Activated CD8-positive, alpha-beta memory T cell treated with anti-CD3 and anti-CD28 coated beads, Interleukin-2, amount 10 ng/mL, durations not matched to agents 7 days and 5 days (primary cell): ENCODE results near the gene DENND2C. TPM values are rescaled to one million over a fixed set of nuclear protein-coding genes. Genes with fewer than 3 reads are reported as not detected.
A peak's percentile ranks its signal among the peaks of the same experiment; 100 is the strongest.

ENCODE experiments used
- ATAC-seq: fragments of 150-1000 bp; cut with Tn5 transposase; one replicate; pipeline ENCODE4 v1.10.0; 2021; ENCODE audit warnings: moderate library complexity
- CTCF ChIA-PET: fragments of 350-600 bp; sonication (Branson Sonifier 250); formaldehyde crosslinking; loops from one replicate; lab custom pipeline; 2021; ENCODE audit warnings: antibody characterized with exemption; lab: Charles Lee
- DNase-seq: peaks from one replicate; pipeline ENCODE4 v3.0.0-alpha.2; 2020
- H3K27ac Mint-ChIP-seq: one replicate; pipeline ENCODE4 v1.8.0; 2021; ENCODE audit warnings: mild to moderate bottlenecking, mixed read lengths
- H3K27me3 Mint-ChIP-seq: one replicate; pipeline ENCODE4 v1.8.0; 2021; ENCODE audit warnings: mixed read lengths
- H3K36me3 Mint-ChIP-seq: one replicate; pipeline ENCODE4 v1.8.0; 2021; ENCODE audit warnings: mild to moderate bottlenecking, mixed read lengths
- H3K4me1 Mint-ChIP-seq: one replicate; pipeline ENCODE4 v1.8.0; 2021; ENCODE audit warnings: mixed read lengths
- H3K4me3 Mint-ChIP-seq: one replicate; pipeline ENCODE4 v1.8.0; 2021; ENCODE audit warnings: mild to moderate bottlenecking, moderate library complexity, mixed read lengths
- H3K9me3 Mint-ChIP-seq: one replicate; pipeline ENCODE4 v1.8.0; 2022; ENCODE audit warnings: low read depth, mixed read lengths
- total RNA-seq, 2 experiments: library from RNA; stranded (reverse); gene quantifications; one replicate each; pipeline ENCODE4 v1.2.3, GENCODE V29; 2021

Gene DENND2C
- total RNA-seq, 2 experiments from 2014 or later = 0.29 to 0.35 TPM

DNA sequence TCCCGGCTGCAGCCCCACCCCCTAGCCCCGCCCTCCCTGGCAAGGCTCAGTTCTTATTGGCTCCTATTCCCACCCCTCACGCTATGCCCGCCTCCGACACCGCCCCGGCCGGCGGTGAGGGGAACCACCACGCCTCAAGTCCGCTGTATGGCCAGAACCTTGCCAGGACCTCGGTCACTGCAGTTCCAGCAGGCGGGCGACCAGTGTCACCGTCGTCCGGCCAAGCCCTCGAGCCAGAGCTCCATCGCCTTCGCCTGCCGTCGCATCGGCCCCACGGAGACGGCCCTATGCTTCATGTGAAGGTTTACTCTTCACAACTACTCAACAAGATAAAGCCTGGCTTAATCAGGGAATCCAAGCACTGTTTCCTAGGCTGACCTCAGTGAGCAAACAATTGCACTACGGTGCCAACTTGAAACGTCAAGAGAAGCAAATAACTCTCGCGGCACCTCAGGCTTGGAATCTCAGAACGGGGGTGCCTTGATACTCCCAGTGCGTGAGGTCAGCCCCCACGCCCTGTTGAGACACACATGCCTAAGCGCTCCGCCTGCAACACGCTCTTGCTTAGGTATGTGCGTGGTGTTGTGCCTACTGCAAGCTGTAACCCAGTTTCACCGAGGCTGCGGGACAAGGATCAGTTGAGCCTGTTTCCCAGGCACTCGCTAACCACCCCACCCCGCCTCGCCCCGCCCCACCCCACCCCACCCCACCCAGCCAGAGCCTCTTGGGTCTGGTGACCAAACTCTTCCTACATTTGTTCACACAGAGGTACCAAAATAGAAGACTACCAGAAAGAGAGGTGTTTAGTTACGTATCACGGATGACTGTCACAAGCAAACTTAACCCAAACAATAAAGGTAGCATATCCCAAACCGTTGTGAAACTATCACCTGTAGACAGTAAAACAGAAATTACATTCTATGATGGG lies 498 bp upstream of the DENND2C start:
- peaks cover 43% of the 10 kb centered on the region for H3K27me3 Mint-ChIP-seq
- H3K36me3 Mint-ChIP-seq = no peaks in the 10 kb centered on the region
- CTCF ChIA-PET = interaction anchor here (0.9 to 1.3 kb wide), 5 partner anchors 43 to 692 kb away, joined by 3 to 5 read pairs (median 3); partner anchors contain the start of gene NRAS
- ATAC-seq = peak; percentile 98
- no peaks in the 10 kb centered on the region for H3K9me3 Mint-ChIP-seq
- peaks cover 12% of the 10 kb centered on the region for H3K4me1 Mint-ChIP-seq
- peak overlapping the region; percentile 89 for H3K4me3 Mint-ChIP-seq
- peak; percentile 91 for DNase-seq
- H3K27ac Mint-ChIP-seq = peak overlapping the region; percentile 52

DNA sequence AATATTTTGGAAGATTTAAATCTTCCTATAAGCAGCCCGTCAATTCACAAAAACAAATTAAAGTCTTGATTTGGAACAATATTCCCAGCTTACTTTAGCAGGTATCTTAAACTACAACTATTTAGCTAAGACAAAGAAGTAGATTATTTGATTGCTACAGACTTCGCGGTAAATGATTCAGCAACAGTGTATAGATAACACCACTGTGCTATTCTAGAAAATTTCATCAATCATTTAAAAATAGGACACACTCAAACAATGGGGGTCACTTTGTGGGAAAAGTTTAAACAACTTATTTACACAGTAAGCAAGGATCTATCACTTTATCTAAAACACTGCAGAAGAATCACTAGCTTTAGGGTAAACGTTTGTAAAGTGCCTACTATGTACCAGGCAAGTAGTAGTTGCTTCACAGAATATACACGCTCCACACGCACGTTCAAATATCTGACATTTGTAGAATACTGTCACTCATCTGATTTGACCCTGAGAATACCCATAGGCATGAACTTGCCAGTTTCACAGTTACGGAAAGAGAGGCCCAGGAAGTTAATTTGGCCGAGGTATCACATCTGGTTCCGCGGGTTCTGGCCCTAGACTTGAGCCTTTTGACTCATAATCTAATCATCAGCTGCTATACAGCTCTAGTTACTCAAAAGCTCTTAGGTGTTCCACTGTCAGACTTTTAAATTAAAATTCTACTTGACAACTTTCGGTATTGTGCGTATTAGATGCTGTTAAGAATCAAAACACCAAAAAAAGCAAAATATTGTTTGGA lies 876 bp downstream of the DENND2C start:
- CTCF ChIA-PET = interaction anchor here (0.7 to 1.3 kb wide), 4 partner anchors 47 to 327 kb away, joined by 3 to 5 read pairs (median 4); partner anchors contain the start of gene NRAS
- Mint-ChIP-seq H3K4me1 (peaks cover 12% of the 10 kb centered on the region), H3K9me3 (no peaks in the 10 kb centered on the region), H3K36me3 (no peaks in the 10 kb centered on the region), H3K4me3 (peak overlapping the region; percentile 89), H3K27ac (no peak overlapping the region), H3K27me3 (peaks cover 33% of the 10 kb centered on the region)
- no peak for DNase-seq
- ATAC-seq = no peak

DNA sequence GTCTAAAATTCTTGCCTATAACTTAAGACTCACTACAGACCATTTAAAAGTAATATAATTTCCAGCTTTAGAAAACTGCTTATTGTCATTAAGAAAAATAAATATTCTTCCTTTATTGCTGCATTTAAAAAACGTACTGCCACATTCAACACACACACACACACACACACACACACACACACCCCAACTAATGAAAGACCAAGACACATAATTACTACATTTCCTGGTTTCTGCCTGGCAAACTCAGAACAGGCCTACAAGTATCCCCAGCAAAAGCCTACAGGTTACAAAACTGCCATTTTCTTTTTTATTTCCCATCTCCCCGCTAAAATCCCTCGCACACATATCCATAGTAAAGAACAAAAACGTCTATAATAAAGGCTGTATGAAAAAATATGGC lies 1.5 kb downstream of the DENND2C start:
- CTCF ChIA-PET = interaction anchor here (1.1 kb wide), 1 partner anchor 156 kb away, joined by 3 read pairs; no protein-coding TSS in a partner anchor
- H3K4me3 Mint-ChIP-seq = no peak overlapping the region
- H3K4me1 Mint-ChIP-seq = peaks cover 12% of the 10 kb centered on the region
- ATAC-seq (no peak), DNase-seq (no peak)
- no peaks in the 10 kb centered on the region for H3K36me3 Mint-ChIP-seq
- H3K27ac Mint-ChIP-seq = no peak overlapping the region
- H3K27me3 Mint-ChIP-seq = peaks cover 31% of the 10 kb centered on the region
- no peaks in the 10 kb centered on the region for H3K9me3 Mint-ChIP-seq

DNA sequence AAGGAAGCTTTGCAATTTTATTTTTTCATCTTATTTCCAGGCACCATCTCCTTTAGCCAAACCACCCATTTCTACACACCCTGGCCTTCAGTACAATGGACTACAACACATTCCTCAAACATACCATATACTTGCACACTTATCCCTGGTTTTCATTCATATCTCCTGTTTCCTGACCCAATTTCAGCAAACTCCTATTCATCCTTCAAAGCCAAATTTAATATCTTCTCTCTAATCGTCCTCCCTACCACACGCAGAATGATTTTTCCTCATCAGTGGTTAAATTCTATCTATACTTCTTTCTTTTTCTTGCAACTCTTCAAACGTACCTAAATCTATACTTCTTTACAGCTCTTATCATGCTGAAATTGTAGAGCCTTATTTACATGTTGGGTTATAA lies 2.9 kb downstream of the DENND2C start:
- Mint-ChIP-seq H3K4me3 (no peak overlapping the region), H3K27me3 (peaks cover 28% of the 10 kb centered on the region), H3K9me3 (no peaks in the 10 kb centered on the region), H3K4me1 (peaks cover 12% of the 10 kb centered on the region), H3K27ac (no peak overlapping the region), H3K36me3 (no peaks in the 10 kb centered on the region)
- CTCF ChIA-PET = interaction anchor here (1.4 kb wide), 1 partner anchor 320 kb away, joined by 6 read pairs; no protein-coding TSS in a partner anchor
- DNase-seq (no peak), ATAC-seq (no peak)

DNA sequence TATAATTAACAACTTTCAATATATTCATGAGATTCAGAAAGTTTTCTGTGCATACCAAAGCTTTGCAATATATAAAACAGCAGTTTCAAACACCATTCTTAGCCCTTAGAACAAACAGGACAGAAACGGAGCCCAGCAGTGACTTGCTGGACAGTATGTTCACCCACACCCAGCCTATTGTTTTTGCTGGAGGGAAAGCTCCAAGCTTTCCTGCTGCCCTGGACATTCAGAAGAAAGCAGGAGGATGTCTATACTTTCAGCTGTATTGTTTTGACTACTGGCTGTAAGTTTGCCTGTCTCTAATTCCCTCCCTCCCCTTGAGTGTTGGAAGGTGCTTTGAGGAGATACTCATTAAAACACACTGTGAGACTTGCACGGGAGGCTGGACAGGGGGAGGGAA lies 9.6 kb downstream of the DENND2C start:
- Mint-ChIP-seq H3K9me3 (no peaks in the 10 kb centered on the region), H3K36me3 (no peaks in the 10 kb centered on the region), H3K27ac (no peak overlapping the region), H3K4me1 (no peaks in the 10 kb centered on the region), H3K27me3 (peaks cover 27% of the 10 kb centered on the region), H3K4me3 (no peak overlapping the region)
- no peak for ATAC-seq
- no peak for DNase-seq
- CTCF ChIA-PET = no interaction called here

DNA sequence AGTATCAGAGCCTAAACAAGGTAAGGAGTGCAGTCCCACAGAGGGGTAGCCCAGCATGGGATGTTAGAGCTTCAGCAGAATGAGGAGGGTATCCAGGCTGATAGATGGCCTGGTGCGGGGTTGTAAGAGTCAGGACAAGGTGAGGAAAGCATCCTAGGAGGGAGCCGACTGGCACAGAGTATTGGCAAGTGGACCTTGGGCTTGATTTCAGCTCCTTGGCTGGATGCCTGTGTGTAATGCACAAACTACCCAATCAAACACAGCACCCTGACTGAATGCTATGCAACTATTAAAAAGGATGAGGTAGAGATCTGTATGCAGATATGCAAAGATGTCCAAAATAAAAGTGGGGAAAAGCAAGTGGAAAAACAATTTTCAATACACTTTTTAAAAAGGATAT lies 18.0 kb downstream of the DENND2C start:
- ATAC-seq (no peak), DNase-seq (no peak)
- Mint-ChIP-seq H3K4me1 (no peaks in the 10 kb centered on the region), H3K36me3 (no peaks in the 10 kb centered on the region), H3K9me3 (no peaks in the 10 kb centered on the region), H3K27me3 (no peaks in the 10 kb centered on the region), H3K4me3 (no peak overlapping the region), H3K27ac (no peak overlapping the region)
- CTCF ChIA-PET = no interaction called here

DNA sequence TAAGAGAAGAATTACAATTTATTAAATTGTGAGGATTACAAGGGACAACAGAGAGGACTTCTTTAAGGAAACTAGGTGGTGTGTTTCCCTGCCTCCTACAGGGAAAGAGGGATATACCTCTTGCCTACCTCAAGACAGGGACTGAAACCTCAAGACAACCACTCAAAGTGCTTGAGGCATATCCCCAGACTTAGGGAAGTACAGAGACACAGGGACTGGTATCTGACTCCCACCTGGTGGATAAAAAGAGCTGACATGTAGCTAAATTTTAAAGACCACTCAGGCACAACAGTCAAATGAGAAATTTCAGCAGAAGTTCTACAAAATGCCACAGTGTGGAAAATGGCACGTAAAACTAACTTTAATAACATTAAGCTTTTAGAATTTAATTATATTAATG lies 21.3 kb downstream of the DENND2C start:
- no peaks in the 10 kb centered on the region for H3K36me3 Mint-ChIP-seq
- H3K27ac Mint-ChIP-seq = no peak overlapping the region
- DNase-seq = no peak
- H3K4me3 Mint-ChIP-seq = no peak overlapping the region
- no peaks in the 10 kb centered on the region for H3K4me1 Mint-ChIP-seq
- CTCF ChIA-PET = interaction anchor here (0.9 kb wide), 1 partner anchor 9 kb away, joined by 3 read pairs; no protein-coding TSS in a partner anchor
- peaks cover 3% of the 10 kb centered on the region for H3K27me3 Mint-ChIP-seq
- ATAC-seq = no peak
- H3K9me3 Mint-ChIP-seq = no peaks in the 10 kb centered on the region

DNA sequence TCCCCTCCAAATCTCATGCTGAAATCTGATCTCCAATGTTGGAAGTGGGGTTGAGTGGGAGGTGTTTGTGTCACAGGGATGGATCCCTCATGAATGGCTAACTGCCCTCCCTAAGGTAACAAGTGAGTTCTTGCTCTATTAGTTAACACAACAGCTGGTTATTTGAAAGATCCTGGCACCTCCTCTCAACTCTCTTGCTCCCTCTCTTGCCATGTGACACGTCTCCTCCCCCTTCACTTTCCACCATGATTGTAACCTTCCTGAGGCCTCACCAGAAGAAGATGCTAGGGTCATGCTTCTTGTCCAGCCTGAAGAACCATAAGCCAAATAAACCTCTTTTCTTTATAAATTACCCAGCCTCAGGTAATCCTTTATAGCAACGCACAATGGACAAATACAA lies 28.5 kb downstream of the DENND2C start:
- CTCF ChIA-PET = no interaction called here
- ATAC-seq = no peak

DNA sequence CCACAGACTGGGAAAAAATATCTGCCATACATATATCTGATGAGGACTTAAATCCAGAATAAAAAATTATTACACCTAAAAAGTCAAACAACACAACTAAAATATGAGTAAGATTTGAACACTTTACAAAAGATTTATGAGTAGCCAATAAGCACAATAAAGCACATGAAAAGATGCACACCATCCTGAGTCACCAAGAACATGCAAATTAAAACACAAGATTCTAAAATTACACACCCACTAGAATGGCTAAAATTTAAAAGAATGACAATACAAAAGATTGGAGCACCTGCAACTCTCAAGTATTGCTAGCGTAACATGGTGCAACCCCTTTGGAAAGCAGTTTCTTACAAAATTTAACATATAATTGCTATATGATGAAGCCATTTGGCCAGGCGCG lies 30.9 kb downstream of the DENND2C start:
- ATAC-seq (no peak), DNase-seq (no peak)
- H3K36me3 Mint-ChIP-seq = no peaks in the 10 kb centered on the region
- no peak overlapping the region for H3K27ac Mint-ChIP-seq
- H3K4me1 Mint-ChIP-seq = no peaks in the 10 kb centered on the region
- CTCF ChIA-PET = interaction anchor here (1.1 kb wide), 1 partner anchor 10 kb away, joined by 3 read pairs; no protein-coding TSS in a partner anchor
- peaks cover 13% of the 10 kb centered on the region for H3K27me3 Mint-ChIP-seq
- no peak overlapping the region for H3K4me3 Mint-ChIP-seq
- H3K9me3 Mint-ChIP-seq = no peaks in the 10 kb centered on the region

More for the DNA sequence above, 28.5 kb downstream of the DENND2C start:
- H3K27me3 Mint-ChIP-seq = peaks cover 7% of the 10 kb centered on the region
- H3K36me3 Mint-ChIP-seq = no peaks in the 10 kb centered on the region
- H3K9me3 Mint-ChIP-seq = no peaks in the 10 kb centered on the region
- no peak for DNase-seq
- no peak overlapping the region for H3K4me3 Mint-ChIP-seq
- H3K4me1 Mint-ChIP-seq = no peaks in the 10 kb centered on the region
- no peak overlapping the region for H3K27ac Mint-ChIP-seq

DNA sequence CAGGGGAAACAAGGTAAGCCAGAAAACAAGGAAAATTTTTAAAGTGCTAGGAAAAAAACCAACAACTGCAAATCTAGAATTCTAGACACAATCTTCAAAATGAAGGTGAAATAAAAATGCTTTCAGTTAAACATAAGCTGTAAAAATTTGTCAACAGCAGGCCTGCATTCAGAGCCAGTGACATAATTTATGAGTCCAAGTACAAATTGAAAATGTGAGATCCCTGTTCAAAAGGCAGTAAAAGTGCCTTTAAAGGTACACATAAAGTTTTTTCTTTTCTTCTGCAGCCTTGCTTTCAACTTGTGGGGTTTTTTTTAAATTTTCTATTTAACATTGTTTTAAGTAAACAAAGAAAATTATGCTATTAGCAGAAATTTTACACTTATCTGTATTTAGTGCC lies 37.4 kb downstream of the DENND2C start:
- Mint-ChIP-seq H3K4me3 (no peak overlapping the region), H3K27me3 (peaks cover 21% of the 10 kb centered on the region), H3K9me3 (no peaks in the 10 kb centered on the region), H3K36me3 (no peaks in the 10 kb centered on the region), H3K4me1 (no peaks in the 10 kb centered on the region), H3K27ac (no peak overlapping the region)
- ATAC-seq (no peak), DNase-seq (no peak)
- CTCF ChIA-PET = no interaction called here

DNA sequence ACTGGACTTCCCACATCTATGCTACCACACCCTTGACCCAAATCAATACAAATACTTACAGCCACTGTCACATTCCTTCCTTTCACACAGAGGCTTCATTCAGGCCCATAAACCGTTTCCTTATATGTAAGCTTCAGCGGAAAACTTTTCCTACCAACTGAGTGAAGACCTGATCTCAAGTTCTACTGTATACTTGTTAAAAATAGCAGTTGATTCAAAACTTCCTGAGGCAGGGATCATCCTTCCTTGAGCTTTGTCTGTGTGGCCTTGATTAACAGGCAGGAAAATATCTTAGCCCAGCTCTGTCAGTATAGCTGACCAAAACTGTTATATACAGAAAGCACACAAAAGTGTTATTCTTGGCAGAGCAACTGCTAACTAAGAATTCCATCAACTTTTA lies 42.7 kb downstream of the DENND2C start:
- no peak overlapping the region for H3K4me3 Mint-ChIP-seq
- peaks cover 12% of the 10 kb centered on the region for H3K27me3 Mint-ChIP-seq
- H3K27ac Mint-ChIP-seq = no peak overlapping the region
- no peak for DNase-seq
- CTCF ChIA-PET = no interaction called here
- no peaks in the 10 kb centered on the region for H3K9me3 Mint-ChIP-seq
- no peaks in the 10 kb centered on the region for H3K36me3 Mint-ChIP-seq
- no peak for ATAC-seq
- H3K4me1 Mint-ChIP-seq = no peaks in the 10 kb centered on the region

DNA sequence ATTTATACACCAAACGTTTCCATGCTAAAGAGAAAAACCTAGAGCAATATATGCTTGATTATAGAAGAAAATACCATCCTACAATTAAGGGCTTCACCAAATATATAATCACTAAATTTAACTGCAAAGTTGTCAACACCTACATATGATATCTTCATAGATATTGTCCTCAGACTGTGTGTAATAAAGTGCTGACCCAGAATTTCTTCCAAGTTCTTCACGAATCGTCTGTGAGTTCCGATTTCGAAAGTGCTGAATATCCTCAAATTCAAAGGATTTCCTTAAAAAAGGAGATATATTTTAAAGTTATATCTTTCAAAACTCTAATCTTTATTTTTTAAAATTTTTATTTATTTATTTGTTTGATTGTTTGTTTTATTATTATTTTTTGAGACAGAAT lies 46.5 kb downstream of the DENND2C start:
- ATAC-seq = no peak
- CTCF ChIA-PET = no interaction called here
- Mint-ChIP-seq H3K27ac (no peak overlapping the region), H3K36me3 (no peaks in the 10 kb centered on the region), H3K4me1 (no peaks in the 10 kb centered on the region), H3K4me3 (no peak overlapping the region), H3K9me3 (no peaks in the 10 kb centered on the region), H3K27me3 (peaks cover 16% of the 10 kb centered on the region)
- no peak for DNase-seq

DNA sequence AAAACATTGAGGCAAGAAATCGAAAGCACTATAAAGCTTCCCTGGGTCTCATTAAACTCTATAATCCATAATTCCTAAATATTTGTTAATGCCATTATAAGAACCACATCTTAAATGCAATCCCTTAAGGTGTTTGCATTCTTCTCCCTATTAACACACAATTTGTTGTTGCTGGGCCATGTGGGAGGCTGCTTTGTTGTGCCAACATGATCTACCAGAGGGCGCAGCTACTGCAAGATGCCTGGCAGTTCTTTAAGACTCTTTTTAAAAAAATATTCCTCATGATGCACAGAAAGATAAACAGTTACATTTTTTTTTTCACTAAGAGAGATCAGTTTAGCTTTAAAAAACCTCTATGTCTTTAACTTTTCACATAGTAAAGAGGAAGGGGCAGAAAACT lies 49.4 kb downstream of the DENND2C start:
- DNase-seq = no peak
- H3K36me3 Mint-ChIP-seq = no peaks in the 10 kb centered on the region
- H3K4me1 Mint-ChIP-seq = no peaks in the 10 kb centered on the region
- H3K27ac Mint-ChIP-seq = no peak overlapping the region
- CTCF ChIA-PET = no interaction called here
- H3K9me3 Mint-ChIP-seq = no peaks in the 10 kb centered on the region
- ATAC-seq = no peak
- H3K4me3 Mint-ChIP-seq = no peak overlapping the region
- H3K27me3 Mint-ChIP-seq = peaks cover 16% of the 10 kb centered on the region
